A549 (cell line): Measurements from ENCODE around the gene NR3C1. TPM values are rescaled to one million over a fixed set of nuclear protein-coding genes. Genes with fewer than 3 reads are reported as not detected.

ENCODE experiments used
- ATAC-seq, 2 experiments: fragments of 200-7000 bp in 1 of 2; fragments of >200 bp in 1 of 2; cut with Nextera tagmentation in 1 of 2; cut with Tn5 transposase in 1 of 2; 3 replicates each; pipeline versions ENCODE4 v1.8.0 to v1.9.1; 2018 to 2020; ENCODE audit warnings: mild to moderate bottlenecking in 1 of 2, moderate library complexity in 1 of 2
- CTCF ChIA-PET: fragments of 300-600 bp; sonication (Branson Sonifier 250); formaldehyde crosslinking; extraction: SDS; loops from one replicate; lab custom pipeline; 2021; ENCODE audit warnings: antibody characterized with exemption, inconsistent platforms; lab: Yijun Ruan, JAX
- POLR2A ChIA-PET: fragments of 350-600 bp; formaldehyde crosslinking; extraction: SDS; loops from one replicate; lab custom pipeline; 2021; ENCODE audit warnings: antibody characterized with exemption, inconsistent platforms; lab: Yijun Ruan, JAX
- DNase-seq, 2 experiments: peaks; one replicate each; pipeline versions ENCODE4 v3.0.0 to v3.0.0-alpha.2; 2011 to 2016; ENCODE audit warnings: low read depth in 1 of 2, low spot score in 1 of 2
- FAIRE-seq: peaks from 2 replicates; lab custom pipeline; 2011; peaks lifted over from hg19 to GRCh38; lab: Jason Lieb, UNC
- H3K27ac ChIP-seq, 2 experiments: fragments of >200 bp; sonication (Bioruptor Twin); formaldehyde crosslinking; 3 replicates each; pipeline ENCODE4 v1.5.1; 2016 to 2017
- H3K4me1 ChIP-seq: fragments of >200 bp; sonication (Bioruptor Twin); formaldehyde crosslinking; 3 replicates; pipeline ENCODE4 v1.6.1; 2016
- H3K4me2 ChIP-seq: fragments of >200 bp; sonication (Bioruptor Twin); formaldehyde crosslinking; 3 replicates; pipeline ENCODE4 v1.6.1; 2016
- H3K4me3 ChIP-seq: fragments of >200 bp; sonication (Bioruptor Twin); formaldehyde crosslinking; 3 replicates; pipeline ENCODE4 v1.5.1; 2016
- H3K9me3 ChIP-seq: fragments of >200 bp; sonication (Bioruptor Twin); formaldehyde crosslinking; 3 replicates; pipeline ENCODE4 v1.6.1; 2016
- CBX2 ChIP-seq: fragments of 200-600 bp; sonication (generic); IDR thresholded peaks from 2 replicates; pipeline ENCODE4 v1.6.1; 2016; ENCODE audit warnings: low read depth, mild to moderate bottlenecking, borderline replicate concordance
- CBX8 ChIP-seq: fragments of 200-600 bp; sonication (generic); IDR thresholded peaks from 2 replicates; pipeline ENCODE4 v1.6.1; 2016
- CEBPB ChIP-seq, 2 experiments: fragments of >200 bp in 1 of 2; sonication (Bioruptor Twin) in 1 of 2; formaldehyde crosslinking in 1 of 2; IDR thresholded peaks; 2 replicates each; pipeline ENCODE4 v1.6.1; 2012 to 2016
- EHF ChIP-seq: fragments of 250-450 bp; sonication (Bioruptor Pico); IDR thresholded peaks from 2 replicates; pipeline ENCODE4 v1.5.0; 2020; ENCODE audit warnings: mild to moderate bottlenecking
- EHMT2 ChIP-seq: fragments of 200-600 bp; sonication (generic); IDR thresholded peaks from 2 replicates; pipeline ENCODE4 v1.6.1; 2016; ENCODE audit warnings: antibody characterized with exemption, low read depth, mild to moderate bottlenecking, moderate library complexity
- FOSB ChIP-seq: fragments of 250-450 bp; sonication (Bioruptor Pico); IDR thresholded peaks from 2 replicates; pipeline ENCODE4 v1.5.0; 2020; ENCODE audit warnings: mild to moderate bottlenecking, moderate library complexity
- FOXS1 ChIP-seq: fragments of 250-450 bp; sonication (Bioruptor Pico); IDR thresholded peaks from 2 replicates; pipeline ENCODE4 v1.5.0; 2020; ENCODE audit warnings: mild to moderate bottlenecking, moderate library complexity
- GATA3 ChIP-seq: IDR thresholded peaks from 2 replicates; pipeline ENCODE4 v1.6.1; 2012; ENCODE audit warnings: borderline replicate concordance
- HDAC2 ChIP-seq: fragments of 200-600 bp; sonication (generic); IDR thresholded peaks from 2 replicates; pipeline ENCODE4 v1.6.1; 2016
- HEYL ChIP-seq: fragments of 250-450 bp; sonication (Bioruptor Pico); IDR thresholded peaks from 2 replicates; pipeline ENCODE4 v1.8.0; 2021; ENCODE audit warnings: mild to moderate bottlenecking, moderate library complexity
- HOXA7 ChIP-seq: fragments of 250-450 bp; sonication (Bioruptor Pico); IDR thresholded peaks from 2 replicates; pipeline ENCODE4 v1.5.0; 2020; ENCODE audit warnings: mild to moderate bottlenecking, moderate library complexity
- HOXB13 ChIP-seq: fragments of 250-450 bp; sonication (Bioruptor Pico); IDR thresholded peaks from 2 replicates; pipeline ENCODE4 v1.5.0; 2020; ENCODE audit warnings: low read depth, mild to moderate bottlenecking, moderate library complexity
- JUN ChIP-seq, 2 experiments: fragments of >200 bp; sonication (Bioruptor Twin); formaldehyde crosslinking; IDR thresholded peaks; 2 replicates in 1 of 2; 3 replicates in 1 of 2; pipeline ENCODE4 v1.6.1; 2016 to 2017
- JUNB ChIP-seq: fragments of >200 bp; sonication (Bioruptor Twin); formaldehyde crosslinking; IDR thresholded peaks from 2 replicates; pipeline ENCODE4 v1.6.1; 2016
- KDM1A ChIP-seq: fragments of 200-600 bp; sonication (generic); IDR thresholded peaks from 2 replicates; pipeline ENCODE4 v1.6.1; 2016; ENCODE audit warnings: low read depth, mild to moderate bottlenecking
- KDM5A ChIP-seq: fragments of 200-600 bp; sonication (generic); IDR thresholded peaks from 2 replicates; pipeline ENCODE4 v1.6.1; 2016; ENCODE audit warnings: antibody characterized with exemption, mild to moderate bottlenecking
- MAFK ChIP-seq: fragments of 450-650 bp; IDR thresholded peaks from 2 replicates; pipeline ENCODE4 v1.6.1; 2014; ENCODE audit not compliant: partially characterized antibody
- MYC ChIP-seq: IDR thresholded peaks from 2 replicates; pipeline ENCODE4 v1.6.1; 2012; ENCODE audit warnings: mild to moderate bottlenecking, inconsistent platforms, low read length, improper control_type of control experiment, borderline replicate concordance
- NFE2L2 ChIP-seq: fragments of 150-350 bp; conservative IDR thresholded peaks from 2 replicates; pipeline ENCODE4 v1.6.1; 2014; ENCODE audit warnings: low read length
- NPAS2 ChIP-seq: fragments of 250-450 bp; sonication (Bioruptor Pico); IDR thresholded peaks from 2 replicates; pipeline ENCODE4 v1.8.0; 2022; ENCODE audit warnings: mild to moderate bottlenecking, moderate library complexity, borderline replicate concordance
- RAD21 ChIP-seq, 2 experiments: fragments of >200 bp in 1 of 2; sonication (Bioruptor Twin) in 1 of 2; formaldehyde crosslinking in 1 of 2; IDR thresholded peaks in 1 of 2; conservative IDR thresholded peaks in 1 of 2; 2 replicates in 1 of 2; 3 replicates in 1 of 2; pipeline ENCODE4 v1.6.1; 2012 to 2018; ENCODE audit warnings: inconsistent platforms in 1 of 2
- RARB ChIP-seq: fragments of 250-450 bp; sonication (Bioruptor Pico); IDR thresholded peaks from 2 replicates; pipeline ENCODE4 v1.8.0; 2021; ENCODE audit warnings: mild to moderate bottlenecking, moderate library complexity
- RCOR1 ChIP-seq: fragments of 150-350 bp; IDR thresholded peaks from 2 replicates; pipeline ENCODE4 v1.6.1; 2014; ENCODE audit warnings: antibody characterized with exemption, low read length, low read depth
- RFX5 ChIP-seq: fragments of 450-650 bp; IDR thresholded peaks from 2 replicates; pipeline ENCODE4 v1.7.1; 2014; ENCODE audit warnings: antibody characterized with exemption, mild to moderate bottlenecking, moderate library complexity
- SMC3 ChIP-seq: fragments of >200 bp; sonication (Bioruptor Twin); formaldehyde crosslinking; IDR thresholded peaks from 3 replicates; pipeline ENCODE4 v1.6.1; 2018; ENCODE audit warnings: inconsistent platforms
- SREBF2 ChIP-seq: fragments of 450-650 bp; IDR thresholded peaks from 2 replicates; pipeline ENCODE4 v1.6.1; 2014; ENCODE audit warnings: mild to moderate bottlenecking, moderate library complexity
- TP53 ChIP-seq: fragments of 250-450 bp; sonication (Bioruptor Pico); IDR thresholded peaks from 2 replicates; pipeline ENCODE4 v1.5.0; 2021; ENCODE audit warnings: mild to moderate bottlenecking, moderate library complexity
- ZFP36 ChIP-seq: fragments of 450-650 bp; IDR thresholded peaks from 2 replicates; pipeline ENCODE4 v1.6.1; 2014; ENCODE audit warnings: borderline replicate concordance; ENCODE audit not compliant: partially characterized antibody
- ZSCAN20 ChIP-seq: fragments of 250-450 bp; sonication (Bioruptor Pico); IDR thresholded peaks from 2 replicates; pipeline ENCODE4 v1.8.0; 2022; ENCODE audit warnings: mild to moderate bottlenecking, moderate library complexity
- WGBS: methylation state at CpG from one replicate; pipeline ENCODE4 v1.1.6; 2017; ENCODE audit errors: missing lambda C conversion rate; 5-methylcytosine and 5-hydroxymethylcytosine counted together
- polyA plus RNA-seq, 4 experiments: library from polyadenylated mRNA; depleted of rRNA in 3 of 4; stranded (reverse); fragments of >200 nt; fragmentation: RNase III in 1 of 4; extraction: RNeasy Plus Mini Kit Qiagen cat#74134 plus additional on column Dnase treatment in 1 of 4; gene quantifications; 2 replicates in 3 of 4; 3 replicates in 1 of 4; pipeline ENCODE4 v1.2.3, GENCODE V29; 2011 to 2017
- TF ChIP-seq, protein P1 (sequence below): fragments of >200 bp; sonication (Bioruptor Twin); formaldehyde crosslinking; IDR thresholded peaks from 3 replicates; pipeline ENCODE4 v1.6.1; 2016
- TF ChIP-seq, protein P2 (sequence below): fragments of 250-450 bp; sonication (Bioruptor Pico); IDR thresholded peaks from 2 replicates; pipeline ENCODE4 v1.5.0; 2021; ENCODE audit warnings: mild to moderate bottlenecking, moderate library complexity, borderline replicate concordance
- TF ChIP-seq, protein P3 (sequence below): fragments of 450-650 bp; IDR thresholded peaks from 2 replicates; pipeline ENCODE4 v1.6.1; 2014; ENCODE audit warnings: antibody characterized with exemption
- TF ChIP-seq, protein P4 (sequence below): fragments of >200 bp; sonication (Bioruptor Twin); formaldehyde crosslinking; IDR thresholded peaks from 3 replicates; pipeline ENCODE4 v1.5.1; 2016

Gene NR3C1
- polyA plus RNA-seq, 2 of the 4 experiments (the other 2 are of a cell fraction) = 46.5 to 73.0 TPM

DNA sequence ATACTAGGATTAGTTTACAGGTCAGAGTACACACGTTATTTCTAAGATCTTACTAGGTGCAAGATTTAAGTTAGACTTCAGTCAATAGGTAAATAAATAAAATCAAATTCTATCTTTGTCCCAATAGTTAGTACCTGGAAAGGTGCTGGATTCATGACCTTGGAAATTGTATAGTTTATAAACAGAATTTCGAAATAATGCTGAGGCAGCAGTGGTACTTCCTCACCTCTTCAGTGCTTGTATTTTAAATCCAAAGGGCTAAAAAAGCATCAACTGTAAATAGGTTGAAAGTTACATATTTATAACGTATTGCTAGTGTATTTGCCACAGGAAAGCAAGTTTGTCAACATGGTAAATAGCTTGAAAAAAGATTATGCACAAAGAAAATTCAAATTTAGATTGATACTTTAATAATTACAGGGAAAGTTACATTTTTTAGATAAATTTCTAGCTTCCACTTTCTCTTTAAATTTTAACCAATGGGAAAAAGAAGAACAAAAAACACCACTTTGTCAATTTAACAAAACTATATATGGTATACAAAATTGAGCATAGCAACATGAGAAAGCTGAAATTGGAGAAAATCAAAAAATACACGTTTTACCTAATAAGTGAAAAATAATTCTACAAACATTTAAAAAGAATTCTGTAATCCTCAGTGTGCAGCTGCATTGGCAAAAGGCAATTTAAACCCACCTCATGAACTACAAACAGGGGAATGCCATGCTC, 46.5 kb downstream of the NR3C1 start:
- ChIA-PET CTCF (interaction anchor here (0.9 kb wide), 1 partner anchor 9 kb away, joined by 3 read pairs; no protein-coding TSS in a partner anchor), POLR2A (no interaction called here)
- TF ChIP-seq MAFK = peak; percentile 93
- TF ChIP-seq, protein P1, sequence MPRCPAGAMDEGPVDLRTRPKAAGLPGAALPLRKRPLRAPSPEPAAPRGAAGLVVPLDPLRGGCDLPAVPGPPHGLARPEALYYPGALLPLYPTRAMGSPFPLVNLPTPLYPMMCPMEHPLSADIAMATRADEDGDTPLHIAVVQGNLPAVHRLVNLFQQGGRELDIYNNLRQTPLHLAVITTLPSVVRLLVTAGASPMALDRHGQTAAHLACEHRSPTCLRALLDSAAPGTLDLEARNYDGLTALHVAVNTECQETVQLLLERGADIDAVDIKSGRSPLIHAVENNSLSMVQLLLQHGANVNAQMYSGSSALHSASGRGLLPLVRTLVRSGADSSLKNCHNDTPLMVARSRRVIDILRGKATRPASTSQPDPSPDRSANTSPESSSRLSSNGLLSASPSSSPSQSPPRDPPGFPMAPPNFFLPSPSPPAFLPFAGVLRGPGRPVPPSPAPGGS = no peak
- ATAC-seq (no peak), FAIRE-seq (no peak), DNase-seq (no peak)
- H3K4me3 ChIP-seq = peak overlapping the region; percentile 9; the same call in 2 of the 3 replicates
- 19% methylated on average over 4 of the region's 4 CpGs for WGBS
- H3K9me3 ChIP-seq = no peaks in the 10 kb centered on the region
- peaks cover 98% of the 10 kb centered on the region for H3K4me1 ChIP-seq
- H3K4me2 ChIP-seq = peak overlapping the region; percentile 84
- peak overlapping the region; percentile 56 to 68 for H3K27ac ChIP-seq

DNA sequence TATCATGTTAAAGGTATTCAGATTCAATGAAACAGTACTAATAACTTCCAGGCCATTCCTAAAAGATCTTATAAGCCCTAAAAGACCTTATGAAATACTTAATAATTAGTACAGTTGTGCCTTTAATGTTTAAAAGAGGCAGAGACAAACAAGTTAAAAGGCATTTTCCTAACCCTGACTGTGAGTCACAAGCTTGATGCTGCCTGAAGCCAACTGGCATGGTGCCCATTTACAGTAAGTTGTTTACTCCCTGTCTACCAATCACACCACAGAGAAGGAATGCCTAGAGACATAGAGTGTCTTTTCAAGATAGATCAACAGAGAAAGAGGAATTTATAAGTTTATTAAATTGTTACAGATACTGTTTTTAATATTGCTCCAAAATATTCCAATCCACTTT, 47.8 kb downstream of the NR3C1 start:
- POLR2A ChIA-PET = no interaction called here
- TF ChIP-seq CBX2 = no peak
- no peak for TF ChIP-seq ZFP36
- no peak for TF ChIP-seq FOXS1
- no peak for TF ChIP-seq RFX5
- TF ChIP-seq KDM5A = no peak
- peak; percentile 78; the same call in 1 of the 2 replicates for TF ChIP-seq GATA3
- no peak for TF ChIP-seq TP53 (CRISPR knock-in tag)
- no peak for TF ChIP-seq CBX8
- TF ChIP-seq, protein P2, sequence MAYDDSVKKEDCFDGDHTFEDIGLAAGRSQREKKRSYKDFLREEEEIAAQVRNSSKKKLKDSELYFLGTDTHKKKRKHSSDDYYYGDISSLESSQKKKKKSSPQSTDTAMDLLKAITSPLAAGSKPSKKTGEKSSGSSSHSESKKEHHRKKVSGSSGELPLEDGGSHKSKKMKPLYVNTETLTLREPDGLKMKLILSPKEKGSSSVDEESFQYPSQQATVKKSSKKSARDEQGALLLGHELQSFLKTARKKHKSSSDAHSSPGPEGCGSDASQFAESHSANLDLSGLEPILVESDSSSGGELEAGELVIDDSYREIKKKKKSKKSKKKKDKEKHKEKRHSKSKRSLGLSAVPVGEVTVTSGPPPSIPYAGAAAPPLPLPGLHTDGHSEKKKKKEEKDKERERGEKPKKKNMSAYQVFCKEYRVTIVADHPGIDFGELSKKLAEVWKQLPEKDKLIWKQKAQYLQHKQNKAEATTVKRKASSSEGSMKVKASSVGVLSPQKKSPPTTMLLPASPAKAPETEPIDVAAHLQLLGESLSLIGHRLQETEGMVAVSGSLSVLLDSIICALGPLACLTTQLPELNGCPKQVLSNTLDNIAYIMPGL (CRISPR knock-in tag) = no peak
- TF ChIP-seq SMC3 = 0 out of 3 replicates have a peak, but pooled peaks have one; percentile 11
- TF ChIP-seq HOXA7 (CRISPR knock-in tag) = no peak
- no peak for TF ChIP-seq NFE2L2
- no peak for TF ChIP-seq RARB (CRISPR knock-in tag)
- TF ChIP-seq JUNB = peak; percentile 62; the same call in 1 of the 2 replicates
- no peak for TF ChIP-seq HDAC2
- TF ChIP-seq, protein P3, sequence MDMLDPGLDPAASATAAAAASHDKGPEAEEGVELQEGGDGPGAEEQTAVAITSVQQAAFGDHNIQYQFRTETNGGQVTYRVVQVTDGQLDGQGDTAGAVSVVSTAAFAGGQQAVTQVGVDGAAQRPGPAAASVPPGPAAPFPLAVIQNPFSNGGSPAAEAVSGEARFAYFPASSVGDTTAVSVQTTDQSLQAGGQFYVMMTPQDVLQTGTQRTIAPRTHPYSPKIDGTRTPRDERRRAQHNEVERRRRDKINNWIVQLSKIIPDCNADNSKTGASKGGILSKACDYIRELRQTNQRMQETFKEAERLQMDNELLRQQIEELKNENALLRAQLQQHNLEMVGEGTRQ = no peak
- TF ChIP-seq KDM1A = no peak
- no peak for TF ChIP-seq SREBF2
- TF ChIP-seq EHF (CRISPR knock-in tag) = no peak
- no peak for TF ChIP-seq MAFK
- no peak for TF ChIP-seq HOXB13 (CRISPR knock-in tag)
- TF ChIP-seq HEYL (CRISPR knock-in tag) = no peak
- TF ChIP-seq MYC = no peak
- TF ChIP-seq CEBPB (IDR thresholded peaks at IDR 0.05) = peak in 1 of 2 experiments; percentile 43; a peak in 1 of 4 replicates
- TF ChIP-seq RCOR1 = no peak
- 0 out of 5 replicates have a peak, but pooled peaks of 1 of the 2 experiments have one; percentile 6 for TF ChIP-seq RAD21 (conservative IDR thresholded peaks at IDR 0.05 in 1 of 2, IDR thresholded peaks at IDR 0.05 in 1 of 2)
- TF ChIP-seq ZSCAN20 (CRISPR knock-in tag) = no peak
- TF ChIP-seq, protein P4, sequence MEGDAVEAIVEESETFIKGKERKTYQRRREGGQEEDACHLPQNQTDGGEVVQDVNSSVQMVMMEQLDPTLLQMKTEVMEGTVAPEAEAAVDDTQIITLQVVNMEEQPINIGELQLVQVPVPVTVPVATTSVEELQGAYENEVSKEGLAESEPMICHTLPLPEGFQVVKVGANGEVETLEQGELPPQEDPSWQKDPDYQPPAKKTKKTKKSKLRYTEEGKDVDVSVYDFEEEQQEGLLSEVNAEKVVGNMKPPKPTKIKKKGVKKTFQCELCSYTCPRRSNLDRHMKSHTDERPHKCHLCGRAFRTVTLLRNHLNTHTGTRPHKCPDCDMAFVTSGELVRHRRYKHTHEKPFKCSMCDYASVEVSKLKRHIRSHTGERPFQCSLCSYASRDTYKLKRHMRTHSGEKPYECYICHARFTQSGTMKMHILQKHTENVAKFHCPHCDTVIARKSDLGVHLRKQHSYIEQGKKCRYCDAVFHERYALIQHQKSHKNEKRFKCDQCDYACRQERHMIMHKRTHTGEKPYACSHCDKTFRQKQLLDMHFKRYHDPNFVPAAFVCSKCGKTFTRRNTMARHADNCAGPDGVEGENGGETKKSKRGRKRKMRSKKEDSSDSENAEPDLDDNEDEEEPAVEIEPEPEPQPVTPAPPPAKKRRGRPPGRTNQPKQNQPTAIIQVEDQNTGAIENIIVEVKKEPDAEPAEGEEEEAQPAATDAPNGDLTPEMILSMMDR = no peak
- no peak for TF ChIP-seq FOSB (CRISPR knock-in tag)
- no peak; a peak in 1 of 5 replicates for TF ChIP-seq JUN (IDR thresholded peaks at IDR 0.05)
- no peak for TF ChIP-seq EHMT2
- TF ChIP-seq NPAS2 (CRISPR knock-in tag) = no peak

More for the DNA sequence above, 47.8 kb downstream of the NR3C1 start:
- peak; percentile 93 to 94 for DNase-seq
- H3K4me2 ChIP-seq = peak overlapping the region; percentile 84
- peak; percentile 87 to 96 for ATAC-seq
- no peaks in the 10 kb centered on the region for H3K9me3 ChIP-seq
- peak; percentile 73 for FAIRE-seq
- peak overlapping the region; percentile 56 to 73; a peak in 5 of 6 replicates for H3K27ac ChIP-seq
- peak overlapping the region; percentile 6; the same call in 1 of the 3 replicates for H3K4me3 ChIP-seq
- CTCF ChIA-PET = interaction anchor here (0.6 to 1.4 kb wide), 2 partner anchors 173 to 469 kb away, joined by 4 read pairs; no protein-coding TSS in a partner anchor
- peaks cover 98% of the 10 kb centered on the region for H3K4me1 ChIP-seq
